Neural cell (in vitro differentiated cells): Measurements from ENCODE around the gene PIP5K1A. TPM values are rescaled to one million over a fixed set of nuclear protein-coding genes. Genes with fewer than 3 reads are reported as not detected.
"Not testable (repeated sequence)": the region's sequence is repeated elsewhere in the genome, so short reads cannot be mapped to it uniquely, and the experiment has no call there.

Experiments
- H2AFZ ChIP-seq: fragments of 200-600, 300-800 bp; sonication (generic), shearing (Covaris generic); 2 replicates; pipeline ENCODE4 v1.6.0; 2014; ENCODE audit warnings: low read depth, mild to moderate bottlenecking, antibody characterized with exemption, low read length, moderate library complexity
- H3F3A ChIP-seq: fragments of 200-600 bp; shearing (Covaris generic); 2 replicates; pipeline ENCODE4 v1.6.1; 2016; ENCODE audit warnings: mild to moderate bottlenecking, moderate library complexity, mixed read lengths, antibody characterized with exemption, low read length; ENCODE audit not compliant: insufficient read depth, poor library complexity, severe bottlenecking
- H3K27ac ChIP-seq: fragments of 200-600, 300-800 bp; sonication (generic), shearing (Covaris generic); 2 replicates; pipeline ENCODE4 v1.5.1; 2014; ENCODE audit warnings: mild to moderate bottlenecking, low read length, moderate library complexity
- H3K27me3 ChIP-seq: fragments of 300-800, 200-600 bp; sonication (generic), shearing (Covaris generic); 2 replicates; pipeline ENCODE4 v1.6.0; 2014; ENCODE audit warnings: mild to moderate bottlenecking, low read depth, low read length, moderate library complexity; ENCODE audit not compliant: insufficient read depth
- H3K36me3 ChIP-seq: fragments of 300-800, 200-600 bp; sonication (generic), shearing (Covaris generic); 2 replicates; pipeline ENCODE4 v1.5.1; 2014; ENCODE audit warnings: mild to moderate bottlenecking, antibody characterized with exemption, low read length, moderate library complexity; ENCODE audit not compliant: insufficient read depth
- H3K4me2 ChIP-seq: fragments of 300-800, 200-600 bp; sonication (generic), shearing (Covaris generic); 2 replicates; pipeline ENCODE4 v1.6.0; 2014; ENCODE audit warnings: mild to moderate bottlenecking, low read length
- H3K4me3 ChIP-seq: fragments of 300-800, 200-600 bp; sonication (generic), shearing (Covaris generic); 2 replicates; pipeline ENCODE4 v1.5.1; 2014; ENCODE audit warnings: mild to moderate bottlenecking, low read length, moderate library complexity
- H3K79me2 ChIP-seq: fragments of 200-600 bp; shearing (Covaris generic); replicated peaks from 2 replicates; pipeline ENCODE4 v1.6.0; 2014; ENCODE audit warnings: mild to moderate bottlenecking, low read length, moderate library complexity; ENCODE audit not compliant: insufficient read depth
- H3K9ac ChIP-seq: fragments of 300-800, 200-600 bp; sonication (generic), shearing (Covaris generic); 2 replicates; pipeline ENCODE4 v1.6.1; 2016; ENCODE audit warnings: mild to moderate bottlenecking, low read length, mixed read lengths
- H3K9me2 ChIP-seq: fragments of 200-600 bp; shearing (Covaris generic); 2 replicates; pipeline ENCODE4 v1.6.1; 2016; ENCODE audit warnings: mild to moderate bottlenecking, low read length, mixed read lengths; ENCODE audit not compliant: insufficient read depth
- H3K9me3 ChIP-seq: fragments of 200-600, 300-800 bp; sonication (generic), shearing (Covaris generic); 2 replicates; pipeline ENCODE4 v1.6.1; 2016; ENCODE audit warnings: mild to moderate bottlenecking, mixed run types, low read length, moderate library complexity, mixed read lengths
- H4K20me1 ChIP-seq: fragments of 200-600 bp; shearing (Covaris generic); 2 replicates; pipeline ENCODE4 v1.6.1; 2016; ENCODE audit warnings: mild to moderate bottlenecking, mixed run types; ENCODE audit not compliant: insufficient read depth
- EP300 ChIP-seq: fragments of 450-650 bp; conservative IDR thresholded peaks from 2 replicates; pipeline ENCODE4 v1.6.1; 2014; ENCODE audit warnings: antibody characterized with exemption, mild to moderate bottlenecking, moderate library complexity; ENCODE audit not compliant: poor library complexity, severe bottlenecking
- EZH2 ChIP-seq: fragments of 200-600, 300-800 bp; shearing (Covaris generic), sonication (generic); IDR thresholded peaks from 2 replicates; pipeline ENCODE4 v1.6.1; 2014; ENCODE audit warnings: antibody characterized with exemption, low read length, borderline replicate concordance, mild to moderate bottlenecking; ENCODE audit not compliant: insufficient read depth, poor library complexity, severe bottlenecking
- MXI1 ChIP-seq: fragments of 450-650 bp; conservative IDR thresholded peaks from 2 replicates; pipeline ENCODE4 v1.6.1; 2014; ENCODE audit warnings: antibody characterized with exemption, mild to moderate bottlenecking; ENCODE audit not compliant: poor library complexity, severe bottlenecking
- POLR2AphosphoS5 ChIP-seq: IDR thresholded peaks from 2 replicates; pipeline ENCODE4 v1.6.1; 2012
- RAD21 ChIP-seq: fragments of 450-650 bp; conservative IDR thresholded peaks from 2 replicates; pipeline ENCODE4 v1.6.1; 2014; ENCODE audit warnings: antibody characterized with exemption, mild to moderate bottlenecking, moderate library complexity
- SMC3 ChIP-seq: fragments of 450-650 bp; conservative IDR thresholded peaks from 2 replicates; pipeline ENCODE4 v1.6.1; 2014; ENCODE audit warnings: antibody characterized with exemption, mild to moderate bottlenecking, moderate library complexity; ENCODE audit not compliant: poor library complexity
- TAF1 ChIP-seq: IDR thresholded peaks from 2 replicates; pipeline ENCODE4 v1.6.1; 2012; ENCODE audit warnings: low read depth
- polyA plus RNA-seq: library from polyadenylated mRNA; depleted of rRNA; stranded (reverse); fragments of >200 nt; gene quantifications from 2 replicates; pipeline ENCODE4 v1.2.3, GENCODE V29; 2014
- TF ChIP-seq, protein P1 (sequence below): IDR thresholded peaks from 2 replicates; pipeline ENCODE4 v1.6.1; 2012; ENCODE audit warnings: borderline replicate concordance
- TF ChIP-seq, protein P2 (sequence below): fragments of 450-650 bp; IDR thresholded peaks from 2 replicates; pipeline ENCODE4 v1.5.1; 2014; ENCODE audit warnings: antibody characterized with exemption, mild to moderate bottlenecking, moderate library complexity; ENCODE audit not compliant: poor library complexity, severe bottlenecking

PIP5K1A gene
- polyA plus RNA-seq, 1 donor from 2014 or later, result 66.4 TPM

DNA sequence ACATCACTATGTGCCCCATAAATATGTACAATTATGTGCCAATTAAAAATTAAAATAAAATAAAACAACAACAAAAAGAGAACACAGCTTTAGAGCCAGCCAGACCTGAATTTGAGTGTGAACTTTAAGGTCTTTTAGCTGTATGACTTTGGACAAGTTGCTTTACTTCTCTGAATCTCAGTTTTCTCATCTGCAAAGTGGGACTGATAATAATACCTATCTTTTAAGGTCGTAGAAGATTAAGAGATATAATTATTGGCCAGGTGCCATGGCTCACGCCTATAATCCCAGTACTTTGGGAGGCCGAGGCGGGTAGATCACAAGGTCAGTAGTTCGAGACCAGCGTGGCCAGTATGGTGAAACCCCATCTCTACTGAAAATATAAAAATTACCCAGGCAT is 5.0 kb upstream of the PIP5K1A start:
- Histone ChIP-seq H4K20me1 (no peaks in the 10 kb centered on the region), H3K9me3 (no peaks in the 10 kb centered on the region), H3K4me3 (no peak overlapping the region), H3K9ac (no peak overlapping the region), H2AFZ (no peak overlapping the region), H3K79me2 (peaks cover 12% of the 10 kb centered on the region), H3K4me2 (no peak overlapping the region), H3K9me2 (no peaks in the 10 kb centered on the region), H3F3A (no peaks in the 10 kb centered on the region), H3K36me3 (no peaks in the 10 kb centered on the region), H3K27me3 (peaks cover 5% of the 10 kb centered on the region), H3K27ac (no peak overlapping the region)
- no peak for TF ChIP-seq EP300
- TF ChIP-seq, protein P1, sequence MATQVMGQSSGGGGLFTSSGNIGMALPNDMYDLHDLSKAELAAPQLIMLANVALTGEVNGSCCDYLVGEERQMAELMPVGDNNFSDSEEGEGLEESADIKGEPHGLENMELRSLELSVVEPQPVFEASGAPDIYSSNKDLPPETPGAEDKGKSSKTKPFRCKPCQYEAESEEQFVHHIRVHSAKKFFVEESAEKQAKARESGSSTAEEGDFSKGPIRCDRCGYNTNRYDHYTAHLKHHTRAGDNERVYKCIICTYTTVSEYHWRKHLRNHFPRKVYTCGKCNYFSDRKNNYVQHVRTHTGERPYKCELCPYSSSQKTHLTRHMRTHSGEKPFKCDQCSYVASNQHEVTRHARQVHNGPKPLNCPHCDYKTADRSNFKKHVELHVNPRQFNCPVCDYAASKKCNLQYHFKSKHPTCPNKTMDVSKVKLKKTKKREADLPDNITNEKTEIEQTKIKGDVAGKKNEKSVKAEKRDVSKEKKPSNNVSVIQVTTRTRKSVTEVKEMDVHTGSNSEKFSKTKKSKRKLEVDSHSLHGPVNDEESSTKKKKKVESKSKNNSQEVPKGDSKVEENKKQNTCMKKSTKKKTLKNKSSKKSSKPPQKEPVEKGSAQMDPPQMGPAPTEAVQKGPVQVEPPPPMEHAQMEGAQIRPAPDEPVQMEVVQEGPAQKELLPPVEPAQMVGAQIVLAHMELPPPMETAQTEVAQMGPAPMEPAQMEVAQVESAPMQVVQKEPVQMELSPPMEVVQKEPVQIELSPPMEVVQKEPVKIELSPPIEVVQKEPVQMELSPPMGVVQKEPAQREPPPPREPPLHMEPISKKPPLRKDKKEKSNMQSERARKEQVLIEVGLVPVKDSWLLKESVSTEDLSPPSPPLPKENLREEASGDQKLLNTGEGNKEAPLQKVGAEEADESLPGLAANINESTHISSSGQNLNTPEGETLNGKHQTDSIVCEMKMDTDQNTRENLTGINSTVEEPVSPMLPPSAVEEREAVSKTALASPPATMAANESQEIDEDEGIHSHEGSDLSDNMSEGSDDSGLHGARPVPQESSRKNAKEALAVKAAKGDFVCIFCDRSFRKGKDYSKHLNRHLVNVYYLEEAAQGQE, result no peak
- TF ChIP-seq, protein P2, sequence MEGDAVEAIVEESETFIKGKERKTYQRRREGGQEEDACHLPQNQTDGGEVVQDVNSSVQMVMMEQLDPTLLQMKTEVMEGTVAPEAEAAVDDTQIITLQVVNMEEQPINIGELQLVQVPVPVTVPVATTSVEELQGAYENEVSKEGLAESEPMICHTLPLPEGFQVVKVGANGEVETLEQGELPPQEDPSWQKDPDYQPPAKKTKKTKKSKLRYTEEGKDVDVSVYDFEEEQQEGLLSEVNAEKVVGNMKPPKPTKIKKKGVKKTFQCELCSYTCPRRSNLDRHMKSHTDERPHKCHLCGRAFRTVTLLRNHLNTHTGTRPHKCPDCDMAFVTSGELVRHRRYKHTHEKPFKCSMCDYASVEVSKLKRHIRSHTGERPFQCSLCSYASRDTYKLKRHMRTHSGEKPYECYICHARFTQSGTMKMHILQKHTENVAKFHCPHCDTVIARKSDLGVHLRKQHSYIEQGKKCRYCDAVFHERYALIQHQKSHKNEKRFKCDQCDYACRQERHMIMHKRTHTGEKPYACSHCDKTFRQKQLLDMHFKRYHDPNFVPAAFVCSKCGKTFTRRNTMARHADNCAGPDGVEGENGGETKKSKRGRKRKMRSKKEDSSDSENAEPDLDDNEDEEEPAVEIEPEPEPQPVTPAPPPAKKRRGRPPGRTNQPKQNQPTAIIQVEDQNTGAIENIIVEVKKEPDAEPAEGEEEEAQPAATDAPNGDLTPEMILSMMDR, result no peak
- no peak for TF ChIP-seq MXI1
- no peak for TF ChIP-seq TAF1
- TF ChIP-seq RAD21, result no peak
- no peak for TF ChIP-seq SMC3
- no peak for TF ChIP-seq POLR2AphosphoS5
- TF ChIP-seq EZH2, result no peak

DNA sequence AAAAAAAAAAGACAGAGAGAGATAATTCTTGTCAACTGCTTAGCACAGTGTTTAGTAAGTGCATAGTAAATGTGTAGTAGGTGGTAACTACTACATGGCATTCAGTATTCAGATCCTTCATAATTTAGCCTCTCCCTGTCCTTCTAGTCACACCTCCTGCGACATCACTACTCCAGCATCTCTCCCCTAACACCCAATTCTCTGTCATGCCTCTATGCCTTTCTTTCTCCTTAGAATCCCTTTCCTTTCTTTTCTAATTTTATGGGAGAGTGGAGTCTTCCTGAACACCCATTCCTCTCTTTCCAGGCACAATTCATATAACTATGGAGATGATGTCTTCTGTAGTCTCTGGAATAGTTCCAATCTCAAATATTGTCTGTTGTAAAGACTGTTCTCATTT is 4.5 kb upstream of the PIP5K1A start:
- H3K9me2 ChIP-seq, result no peaks in the 10 kb centered on the region
- TF ChIP-seq, protein P1, result no peak
- TF ChIP-seq, protein P2, result no peak
- TF ChIP-seq RAD21, result no peak
- no peak for TF ChIP-seq MXI1
- TF ChIP-seq POLR2AphosphoS5, result no peak
- no peaks in the 10 kb centered on the region for H3K36me3 ChIP-seq
- H3K27ac ChIP-seq, result no peak overlapping the region
- no peak overlapping the region for H2AFZ ChIP-seq
- H3K9ac ChIP-seq, result no peak overlapping the region
- H3F3A ChIP-seq, result no peaks in the 10 kb centered on the region
- no peak overlapping the region for H3K4me3 ChIP-seq
- no peaks in the 10 kb centered on the region for H3K9me3 ChIP-seq
- H3K79me2 ChIP-seq, result peaks cover 9% of the 10 kb centered on the region
- no peak overlapping the region for H3K4me2 ChIP-seq
- H3K27me3 ChIP-seq, result peaks cover 5% of the 10 kb centered on the region
- H4K20me1 ChIP-seq, result no peaks in the 10 kb centered on the region

DNA sequence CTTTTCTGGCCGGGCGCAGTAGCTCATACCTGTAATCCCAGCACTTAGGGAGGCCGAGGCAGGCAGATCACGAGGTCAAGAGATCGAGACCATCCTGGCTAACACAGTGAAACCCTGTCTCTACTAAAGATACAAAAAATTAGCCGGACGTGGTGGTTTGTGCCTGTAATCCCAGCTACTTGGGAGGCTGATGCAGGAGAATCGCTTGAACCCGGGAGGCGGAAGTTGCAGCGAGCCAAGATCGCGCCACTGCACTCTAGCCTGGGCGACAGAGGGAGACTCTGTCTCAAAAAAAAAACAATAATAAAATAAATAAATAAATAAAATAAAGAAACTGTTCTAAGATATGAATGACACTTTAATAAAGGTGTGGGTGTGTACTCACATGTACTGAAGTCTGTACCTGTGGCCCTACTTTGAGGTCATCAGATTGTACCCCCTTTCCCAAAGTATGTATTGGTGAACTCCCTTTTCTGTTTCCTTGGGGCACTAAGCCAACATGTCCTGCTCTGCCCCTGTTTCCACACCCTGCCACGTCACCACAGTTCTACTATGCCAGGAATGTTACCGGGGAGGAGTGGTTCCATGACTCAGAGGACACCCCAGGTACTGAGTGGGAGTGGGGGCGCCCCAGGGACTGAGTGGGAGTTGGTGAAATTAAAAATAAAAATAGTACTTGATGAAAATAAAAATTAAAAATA is 3.3 kb upstream of the PIP5K1A start:
- H3K9ac ChIP-seq, H3K9me3 ChIP-seq, H3K4me3 ChIP-seq, H2AFZ ChIP-seq, H3K4me2 ChIP-seq, H3F3A ChIP-seq, H3K27ac ChIP-seq, H3K36me3 ChIP-seq, H3K9me2 ChIP-seq, H4K20me1 ChIP-seq, H3K27me3 ChIP-seq: not testable (repeated sequence)
- H3K79me2 ChIP-seq, result peaks cover 14% of the 10 kb centered on the region
